Measurements from ENCODE around the gene RAMP3. TPM values are rescaled to one million over a fixed set of nuclear protein-coding genes. Genes with fewer than 3 reads are reported as not detected.

The RAMP3 gene
- total and polyA plus RNA-seq, 9 of the 15 experiments (the other 6 are each of a cell fraction or from before 2014, with no cell fraction given) = not detected

GRCh38 chr7:45181991-45182855 is 24.6 kb downstream of the RAMP3 start:
- Histone ChIP-seq H3K4me1 (replicated peaks in 1 of 2; ENCODE audit: control insufficient read depth in 2 of 2, insufficient read depth in 2 of 2, low read length in 2 of 2) (0 out of 5 replicates have a peak, but pooled peaks cover 0 to 2% of the 10 kb centered on the region in 2 experiments), H3K9me3 (replicated peaks; ENCODE audit: control insufficient read depth, insufficient read depth, low read depth, low read length) (no peaks in the 10 kb centered on the region), H3K79me2 (ENCODE audit: control insufficient read depth, insufficient read depth, low read length) (no peaks in the 10 kb centered on the region), H3K9ac (ENCODE audit: insufficient read depth in 1 of 2, low read depth in 2 of 2, low read length in 2 of 2) (no peak overlapping the region), H3K27ac (ENCODE audit: extremely low read depth, low read depth, low read length) (no peak overlapping the region), H4K20me1 (replicated peaks; ENCODE audit: control insufficient read depth, insufficient read depth, low read length) (peaks cover 9% of the 10 kb centered on the region; the same call in 1 of the 2 replicates), H3K4me3 (no peak overlapping the region), H2AFZ (ENCODE audit: low read depth, low read length) (no peak overlapping the region), H3K36me3 (ENCODE audit: control insufficient read depth, insufficient read depth, low read length) (no peaks in the 10 kb centered on the region), H3K4me2 (ENCODE audit: insufficient read depth, low read length) (no peak overlapping the region), H3K9me1 (ENCODE audit: control insufficient read depth, insufficient read depth, low read length) (peaks cover 4% of the 10 kb centered on the region), H3K27me3 (ENCODE audit: control insufficient read depth in 2 of 2, insufficient read depth in 2 of 2, low read length in 2 of 2) (peaks cover 7 to 70% of the 10 kb centered on the region in 2 experiments; a peak in 4 of 5 replicates)
- in situ Hi-C loops (cut with MboI) = no loop called here
- ChIA-PET CTCF (ENCODE audit: low intra/inter-chr PET ratio) (no interaction called here), POLR2A (no interaction called here)
- 2% methylated on average over 8 of the region's 8 CpGs for WGBS (ENCODE audit: insufficient coverage, low coverage, missing lambda C conversion rate)
- FAIRE-seq (no peak), ATAC-seq (no peak), DNase-seq (ENCODE audit: extremely low read depth in 1 of 4, low spot score in 3 of 4) (no peak)
- no TSS peak for BruUV-seq (replicated peaks)
- intact Hi-C loops (cut with micrococcal nuclease) = no loop called here
- TF ChIP-seq NRF1 (conservative IDR thresholded peaks at IDR 0.05 in 1 of 2, IDR thresholded peaks at IDR 0.05 in 1 of 2) (no peak), CBFA2T3 (IDR thresholded peaks at IDR 0.05) (no peak), ZNF354B (CRISPR knock-in tag; IDR thresholded peaks at IDR 0.05) (no peak), EWSR1 (IDR thresholded peaks at IDR 0.05; ENCODE audit: borderline replicate concordance, low read depth, partially characterized antibody) (no peak), PCBP2 (IDR thresholded peaks at IDR 0.05; ENCODE audit: low read depth, low read length, poor library complexity, severe bottlenecking) (no peak), PURB (CRISPR knock-in tag; IDR thresholded peaks at IDR 0.05; ENCODE audit: low read depth) (no peak), ETV1 (tag; conservative IDR thresholded peaks at IDR 0.05; ENCODE audit: low read depth) (no peak), HNRNPL (IDR thresholded peaks at IDR 0.05; ENCODE audit: low read depth, low read length) (no peak), SIRT6 (IDR thresholded peaks at IDR 0.05; ENCODE audit: low read depth, low read length) (no peak), ZNF124 (CRISPR knock-in tag; IDR thresholded peaks at IDR 0.05) (no peak), CREB3L1 (IDR thresholded peaks at IDR 0.05; ENCODE audit: borderline replicate concordance, low read depth) (no peak), KAT7 (CRISPR knock-in tag; IDR thresholded peaks at IDR 0.05; ENCODE audit: borderline replicate concordance) (no peak), ZMIZ1 (IDR thresholded peaks at IDR 0.05; ENCODE audit: low read depth in 2 of 2, low read length in 2 of 2) (no peak), SMARCA5 (IDR thresholded peaks at IDR 0.05) (no peak), ZNF644 (tag; IDR thresholded peaks at IDR 0.05; ENCODE audit: low read depth) (no peak), THAP7 (CRISPR knock-in tag; IDR thresholded peaks at IDR 0.05) (no peak)
